HG03342 (cell line): Measurements from ENCODE around the gene ANKRD33.

Experiments used
- ATAC-seq: cut with Tn5 transposase; IDR thresholded peaks from one replicate; pipeline ENCODE4 v1.9.1; 2021; ENCODE audit warnings: mild to moderate bottlenecking, moderate library complexity; ENCODE audit not compliant: unreplicated experiment

ANKRD33 gene, protein sequence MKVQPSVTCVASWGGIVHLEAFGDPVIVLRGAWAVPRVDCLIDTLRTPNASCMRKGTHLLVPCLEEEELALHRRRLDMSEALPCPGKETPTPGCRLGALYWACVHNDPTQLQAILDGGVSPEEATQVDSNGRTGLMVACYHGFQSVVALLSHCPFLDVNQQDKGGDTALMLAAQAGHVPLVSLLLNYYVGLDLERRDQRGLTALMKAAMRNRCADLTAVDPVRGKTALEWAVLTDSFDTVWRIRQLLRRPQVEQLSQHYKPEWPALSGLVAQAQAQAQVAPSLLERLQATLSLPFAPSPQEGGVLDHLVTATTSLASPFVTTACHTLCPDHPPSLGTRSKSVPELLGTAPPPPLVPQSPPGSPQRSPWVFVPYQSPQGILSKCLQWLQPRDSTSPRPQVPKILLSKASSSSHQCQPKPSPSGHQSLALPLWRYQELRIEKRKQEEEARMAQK

GRCh38 chr12:51887476-51888315 is at the start of gene ANKRD33:
TSS of gene ANKRD33 (plus strand) at chr12:51888103. CDS start at chr12:51888187, 84 bp downstream.
- ATAC-seq: no peak

DNA sequence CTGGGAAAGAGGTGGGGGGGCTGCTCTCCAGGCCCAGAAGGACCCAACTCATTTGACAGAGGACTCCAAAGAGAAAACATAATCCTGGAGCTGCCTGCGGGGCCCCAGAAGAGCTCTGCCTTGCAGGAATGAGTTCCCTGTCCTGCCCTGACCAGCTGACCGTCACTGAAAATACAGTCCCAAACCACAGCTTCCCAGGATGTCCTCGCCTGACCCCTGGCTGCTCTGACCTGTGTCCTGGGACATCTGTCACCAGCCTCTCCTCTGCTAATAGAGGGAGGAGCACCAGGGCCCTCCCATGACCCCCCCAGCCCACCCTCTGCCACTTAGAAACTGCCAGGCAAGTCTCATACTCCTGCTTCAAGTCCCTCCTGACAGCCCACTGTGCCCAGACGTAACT is 49.1 kb upstream of the ANKRD33 start:
- ATAC-seq: no peak

DNA sequence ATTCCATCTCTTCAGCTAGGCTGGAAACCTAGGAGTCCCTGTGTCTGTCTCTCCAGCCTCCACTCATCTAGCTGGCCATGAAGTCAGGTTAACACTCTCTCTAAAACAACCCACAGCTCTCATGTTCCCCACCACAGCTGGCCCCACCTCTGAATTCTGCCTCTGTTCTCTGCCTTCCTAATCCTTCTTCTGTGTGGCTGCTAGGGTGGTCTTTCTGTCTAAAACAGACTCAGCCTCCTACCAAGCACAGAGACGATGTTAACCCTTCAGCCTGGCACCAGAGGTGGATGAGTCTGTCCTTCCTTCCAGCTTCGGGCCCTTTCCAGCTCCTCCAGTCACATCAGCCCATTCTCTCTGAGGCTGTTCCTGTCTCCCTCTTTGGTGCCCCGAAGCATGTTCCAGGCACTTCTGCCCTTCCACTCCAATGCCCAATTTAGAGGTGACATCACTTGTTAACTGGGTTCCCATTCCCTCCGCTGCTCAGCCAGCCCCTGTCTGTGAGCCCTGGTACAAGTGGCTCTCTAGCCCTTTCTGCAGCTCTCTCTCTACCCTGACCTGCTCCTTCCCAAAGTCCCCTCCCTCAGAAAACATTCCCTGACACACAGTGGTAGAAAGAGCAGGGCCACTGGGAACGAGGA is 48.5 kb upstream of the ANKRD33 start:
- ATAC-seq: no peak

DNA sequence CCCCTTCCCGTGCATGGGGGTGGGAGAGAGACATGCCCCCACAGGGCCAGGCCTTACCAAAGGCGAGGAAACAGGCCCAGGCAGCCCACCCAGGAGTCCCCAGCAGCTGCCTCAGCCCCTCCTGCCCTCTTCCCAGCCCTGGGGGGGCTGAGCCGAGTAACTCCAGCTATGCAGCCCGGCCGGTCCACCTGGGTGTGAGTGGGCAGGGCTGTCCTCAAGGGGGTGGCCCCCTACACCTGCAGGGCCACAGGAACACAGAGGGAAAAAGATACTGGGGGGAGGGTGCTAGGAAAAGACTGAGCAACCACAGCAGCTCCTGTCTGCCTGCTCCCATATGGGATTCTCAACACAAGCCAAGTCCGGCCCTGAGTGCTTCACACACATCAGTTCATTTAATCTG is 46.9 kb upstream of the ANKRD33 start:
- ATAC-seq: no peak

DNA sequence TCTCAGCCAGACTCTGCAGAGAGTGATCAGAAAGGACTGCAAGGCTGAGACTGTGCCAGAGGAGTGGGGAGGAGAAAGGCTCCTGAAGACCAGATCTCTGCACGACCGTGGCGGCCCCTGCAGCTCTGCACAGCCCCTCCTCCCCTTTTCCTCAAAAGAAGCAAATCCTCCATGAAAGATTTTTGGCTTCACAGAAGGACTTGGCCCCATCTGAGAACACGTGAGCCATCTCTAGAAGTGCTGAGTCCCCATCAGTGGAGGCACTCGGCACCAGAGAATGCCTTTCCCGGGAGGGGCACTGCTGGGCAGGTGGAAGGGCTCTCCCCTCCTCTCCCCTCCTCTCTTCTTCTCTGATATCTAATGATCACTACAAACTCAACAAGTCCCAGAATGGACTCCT is 46.2 kb upstream of the ANKRD33 start:
- ATAC-seq: no peak

DNA sequence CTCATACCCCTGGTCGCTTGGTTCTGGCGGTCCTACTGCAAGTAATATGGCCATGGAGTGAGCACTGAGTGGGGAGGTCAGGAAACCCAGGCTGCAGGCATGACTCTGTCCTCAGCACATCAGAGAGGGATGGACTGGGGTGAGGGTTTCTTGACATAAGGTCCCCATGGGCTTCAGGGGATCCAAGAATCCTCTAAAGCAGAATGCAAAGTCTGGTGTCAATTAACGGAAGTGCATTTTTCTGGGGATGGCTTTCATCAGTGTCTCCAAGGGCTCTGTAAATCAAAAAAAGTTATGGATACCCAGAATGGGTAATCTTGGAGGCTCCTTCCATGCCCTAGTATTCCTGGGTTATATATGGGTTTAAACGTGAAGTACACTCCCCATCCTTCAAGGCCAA is 43.0 kb upstream of the ANKRD33 start:
- no peak for ATAC-seq

DNA sequence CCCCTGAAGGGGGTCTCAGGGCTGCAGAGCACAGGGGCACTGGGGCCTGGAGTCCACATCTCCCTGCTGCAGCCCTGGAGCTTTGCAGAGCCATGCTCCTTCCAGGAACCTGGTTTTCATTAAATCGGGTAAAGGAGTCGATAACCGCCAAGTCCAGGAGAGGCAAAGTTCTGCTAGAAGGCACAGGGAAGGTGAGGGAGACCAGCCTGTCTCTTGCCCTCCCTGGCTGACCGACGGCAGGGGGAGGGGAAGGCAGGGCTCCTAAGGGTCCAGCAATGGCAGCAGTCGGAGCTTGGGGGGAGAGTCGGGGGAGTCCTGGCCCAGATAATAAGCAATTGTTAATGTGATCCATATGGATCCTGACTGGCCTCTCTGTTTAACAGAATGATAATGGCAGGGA is 42.4 kb upstream of the ANKRD33 start:
- no peak for ATAC-seq

- no peak for ATAC-seq
Observed at GRCh38 chr12:51846271-51846691, 41.6 kb upstream of the ANKRD33 start.

DNA sequence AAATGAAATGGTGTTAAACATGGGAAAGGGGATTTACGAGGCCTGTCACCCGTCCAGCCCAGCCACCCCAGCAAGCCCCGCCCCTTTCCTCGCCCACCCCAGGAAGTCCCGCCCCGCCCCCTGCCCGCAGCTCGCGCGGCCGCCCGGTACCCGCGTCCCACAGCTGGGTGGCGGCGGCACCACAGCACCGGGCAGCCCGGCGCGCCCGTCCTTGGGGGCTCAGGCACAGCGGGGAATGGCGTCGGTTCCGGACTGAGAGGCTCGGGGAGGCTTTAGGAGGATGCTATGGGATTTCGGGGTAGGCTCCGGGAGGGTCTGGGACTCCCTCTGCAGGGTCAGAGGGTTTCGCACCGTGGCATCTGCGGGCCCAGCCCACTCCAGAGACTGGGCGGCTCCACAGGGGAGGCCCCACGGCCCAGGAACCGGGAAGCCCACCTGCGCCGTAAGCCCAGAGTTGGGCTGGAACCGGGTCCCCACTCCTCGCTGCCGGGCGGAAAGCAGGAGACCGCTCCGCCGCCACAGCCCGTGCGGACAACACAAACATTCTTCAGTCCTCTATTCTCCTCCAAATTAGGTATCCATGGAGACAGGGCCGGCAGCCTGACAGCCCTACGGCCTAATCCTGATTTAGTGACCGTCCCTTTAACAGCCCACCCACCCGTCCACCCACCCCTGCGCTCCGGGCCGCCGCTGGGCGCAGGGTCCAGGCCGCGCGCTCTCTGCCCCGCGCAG is 40.8 kb upstream of the ANKRD33 start:
- ATAC-seq: no peak

GRCh38 chr12:51847643-51848325 is 40.1 kb upstream of the ANKRD33 start:
- ATAC-seq: no peak

GRCh38 chr12:51848326-51848727 is 39.6 kb upstream of the ANKRD33 start, which contains the start of gene FIGNL2:
TSS of gene FIGNL2 (minus strand) at chr12:51848718. CDS start at chr12:51822413, 26,305 bp downstream.
- no peak for ATAC-seq

DNA sequence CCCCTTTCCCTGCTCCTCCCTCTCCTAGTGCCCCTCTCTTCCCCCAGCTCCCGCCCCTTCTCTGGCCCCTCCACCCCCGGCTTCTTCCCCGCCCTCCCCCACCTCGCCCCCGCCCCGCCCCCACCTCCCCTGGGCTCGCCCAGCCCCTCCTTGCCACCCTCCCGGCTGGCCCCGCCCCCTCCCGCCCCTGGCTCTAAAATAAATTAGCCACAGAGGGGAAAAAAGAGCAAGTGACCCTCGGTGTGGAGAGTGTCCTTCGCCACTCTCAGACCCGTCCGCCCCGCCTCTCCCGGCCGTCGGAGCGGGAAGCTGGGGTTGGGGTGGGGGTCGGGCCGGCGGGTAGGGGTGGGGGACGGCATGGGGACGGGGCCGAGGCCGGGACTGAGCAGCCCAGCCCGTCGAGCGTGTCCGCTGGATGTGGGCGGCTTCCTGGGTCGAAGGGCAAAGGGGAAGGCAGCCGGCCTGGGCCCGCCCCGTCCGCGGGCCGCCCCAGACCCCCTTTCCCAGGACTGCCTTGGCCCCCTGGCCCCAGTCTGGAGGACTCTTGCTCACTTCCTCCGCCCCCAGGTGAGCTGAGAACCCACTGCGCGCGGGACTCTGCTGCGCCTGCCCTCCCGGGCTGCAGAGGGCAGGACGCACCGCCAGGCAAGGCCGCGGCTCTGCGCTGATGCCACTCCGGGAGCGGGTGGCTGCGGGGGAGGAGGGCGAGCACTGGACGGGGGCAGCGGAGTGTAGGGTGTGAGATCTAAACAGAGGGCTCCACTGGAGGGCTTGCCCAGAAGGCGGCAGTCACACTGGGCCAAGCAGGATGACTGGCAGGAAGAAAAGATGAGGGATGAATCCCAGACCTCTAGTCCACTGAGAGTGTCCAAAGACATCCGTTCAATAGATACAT is 38.8 kb upstream of the ANKRD33 start:
- no peak for ATAC-seq

DNA sequence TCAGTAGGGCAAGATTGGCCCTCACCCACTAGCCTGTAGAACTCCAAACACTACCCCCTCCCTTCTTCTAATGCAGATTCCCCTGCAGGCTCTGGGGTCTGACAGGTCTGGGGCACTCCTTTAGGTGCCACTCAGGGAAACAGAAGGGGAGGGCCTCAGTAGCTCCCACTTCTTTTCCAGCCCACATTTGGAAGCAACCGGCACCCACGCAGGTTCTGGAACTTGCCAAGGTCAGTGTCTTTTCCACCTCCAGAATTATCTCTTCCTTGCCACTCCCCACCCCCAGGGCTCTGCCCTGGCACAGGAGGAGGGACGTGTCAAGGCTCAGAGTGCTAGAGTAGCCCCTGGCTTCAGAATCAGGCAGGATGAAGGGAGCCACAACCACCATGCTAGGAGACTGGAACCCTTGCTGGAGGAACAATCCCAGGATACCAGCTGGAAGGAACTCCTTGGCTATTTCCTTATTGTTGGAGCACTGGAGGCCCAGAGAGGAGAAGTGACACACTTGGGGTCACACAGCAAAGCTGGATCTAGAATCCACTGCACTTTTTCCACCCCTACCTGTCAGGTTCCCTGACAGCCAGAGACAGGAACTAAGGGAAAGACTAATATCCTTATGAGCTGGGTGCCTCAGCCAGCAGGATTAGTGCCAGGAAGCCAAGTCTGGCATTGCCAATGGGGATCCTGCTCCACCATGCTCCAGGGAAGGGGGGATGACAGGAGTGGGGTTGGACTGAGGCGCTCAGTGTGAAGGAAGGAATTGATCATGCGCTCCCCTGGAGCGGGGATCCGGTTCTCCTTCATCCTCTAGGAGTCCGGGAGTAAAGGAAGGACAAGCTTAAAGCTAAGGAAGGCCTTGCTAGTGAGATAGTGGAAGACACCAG is 37.6 kb upstream of the ANKRD33 start:
- ATAC-seq: no peak

- no peak for ATAC-seq
Observed at GRCh38 chr12:51850965-51851299, 37.0 kb upstream of the ANKRD33 start.

- no peak for ATAC-seq
Observed at GRCh38 chr12:51851413-51852124, 36.3 kb upstream of the ANKRD33 start.

- ATAC-seq: no peak
Observed at GRCh38 chr12:51852404-51853137, 35.3 kb upstream of the ANKRD33 start.
